Measurements from ENCODE around the gene AIF1L.

DNA sequence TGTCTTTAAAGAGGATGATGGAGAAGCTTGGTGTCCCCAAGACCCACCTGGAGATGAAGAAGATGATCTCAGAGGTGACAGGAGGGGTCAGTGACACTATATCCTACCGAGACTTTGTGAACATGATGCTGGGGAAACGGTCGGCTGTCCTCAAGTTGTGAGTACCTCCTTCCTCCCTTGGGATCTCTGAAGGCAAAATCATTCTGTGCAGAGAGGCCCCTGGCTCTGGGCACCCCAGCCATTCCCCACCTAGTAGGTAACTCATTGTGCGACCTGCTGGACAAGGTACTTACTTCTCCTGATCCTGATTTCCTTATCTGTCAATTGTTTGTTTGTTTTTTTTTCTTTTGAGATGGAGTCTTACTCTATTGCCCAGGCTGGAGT is 21.4 kb downstream of the AIF1L start:
- TF ChIP-seq, protein P1, sequence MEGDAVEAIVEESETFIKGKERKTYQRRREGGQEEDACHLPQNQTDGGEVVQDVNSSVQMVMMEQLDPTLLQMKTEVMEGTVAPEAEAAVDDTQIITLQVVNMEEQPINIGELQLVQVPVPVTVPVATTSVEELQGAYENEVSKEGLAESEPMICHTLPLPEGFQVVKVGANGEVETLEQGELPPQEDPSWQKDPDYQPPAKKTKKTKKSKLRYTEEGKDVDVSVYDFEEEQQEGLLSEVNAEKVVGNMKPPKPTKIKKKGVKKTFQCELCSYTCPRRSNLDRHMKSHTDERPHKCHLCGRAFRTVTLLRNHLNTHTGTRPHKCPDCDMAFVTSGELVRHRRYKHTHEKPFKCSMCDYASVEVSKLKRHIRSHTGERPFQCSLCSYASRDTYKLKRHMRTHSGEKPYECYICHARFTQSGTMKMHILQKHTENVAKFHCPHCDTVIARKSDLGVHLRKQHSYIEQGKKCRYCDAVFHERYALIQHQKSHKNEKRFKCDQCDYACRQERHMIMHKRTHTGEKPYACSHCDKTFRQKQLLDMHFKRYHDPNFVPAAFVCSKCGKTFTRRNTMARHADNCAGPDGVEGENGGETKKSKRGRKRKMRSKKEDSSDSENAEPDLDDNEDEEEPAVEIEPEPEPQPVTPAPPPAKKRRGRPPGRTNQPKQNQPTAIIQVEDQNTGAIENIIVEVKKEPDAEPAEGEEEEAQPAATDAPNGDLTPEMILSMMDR (conservative IDR thresholded peaks at IDR 0.05; ENCODE audit: low read length), result no peak
- no peak for TF ChIP-seq EZH2phosphoT487 (IDR thresholded peaks at IDR 0.05; ENCODE audit: borderline replicate concordance, low read depth, low read length)

Measured in OCI-LY7 (cell line).